Kidney (tissue), 22 donors: ENCODE results near the gene STOX2. TPM values are rescaled to one million over a fixed set of nuclear protein-coding genes. Genes with fewer than 3 reads are reported as not detected.

Experiments used
- DNase-seq, 5 donors: peaks; one replicate each; pipeline ENCODE4 v3.0.0-alpha.2; 2013 to 2020
- FAIRE-seq: peaks from 2 replicates; lab custom pipeline; 2012; peaks lifted over from hg19 to GRCh38; lab: Jason Lieb, UNC
- H3K27ac ChIP-seq, 2 donors: one replicate each; pipeline ENCODE4 v1.7.0; 2013; ENCODE audit warnings: low read depth in 2 of 2, low read length in 2 of 2, inconsistent platforms in 1 of 2
- H3K27me3 ChIP-seq: one replicate; pipeline ENCODE4 v1.7.1; 2013; ENCODE audit warnings: low read length, inconsistent platforms; ENCODE audit not compliant: control insufficient read depth, insufficient read depth
- H3K36me3 ChIP-seq, 3 donors: one replicate each; pipeline versions ENCODE4 v1.7.0 to v1.7.1; 2013; ENCODE audit warnings: low read length in 3 of 3, control low read depth in 1 of 3, inconsistent platforms in 1 of 3; ENCODE audit not compliant: insufficient read depth in 3 of 3, control insufficient read depth in 2 of 3
- H3K4me1 ChIP-seq, 3 donors: one replicate each; pipeline versions ENCODE4 v1.7.0 to v1.7.1; 2013; ENCODE audit warnings: low read length in 3 of 3, inconsistent platforms in 1 of 3, low read depth in 1 of 3; ENCODE audit not compliant: control insufficient read depth in 2 of 3, insufficient read depth in 2 of 3
- H3K4me3 ChIP-seq, 3 donors: one replicate each; pipeline versions ENCODE4 v1.7.0 to v1.8.1; 2013; ENCODE audit warnings: low read length in 3 of 3, control low read depth in 1 of 3, inconsistent platforms in 1 of 3
- H3K9ac ChIP-seq, 3 donors: one replicate each; pipeline versions ENCODE4 v1.7.0 to v1.7.1; 2013; ENCODE audit warnings: low read length in 3 of 3, control low read depth in 1 of 3, inconsistent platforms in 1 of 3
- H3K9me3 ChIP-seq, 3 donors: one replicate each; pipeline versions ENCODE4 v1.7.0 to v1.7.1; 2013; ENCODE audit warnings: low read length in 3 of 3, control low read depth in 1 of 3, inconsistent platforms in 1 of 3; ENCODE audit not compliant: control insufficient read depth in 2 of 3, insufficient read depth in 1 of 3
- CTCF ChIP-seq: IDR thresholded peaks from 3 replicates; pipeline ENCODE4 v1.5.1; 2012; ENCODE audit warnings: mild to moderate bottlenecking, moderate library complexity, borderline replicate concordance; ENCODE audit not compliant: insufficient read depth; ENCODE audit errors: extremely low read depth
- intact Hi-C: fragments of 100-400 bp; cut with DNase I; formaldehyde crosslinking; loops from one replicate; pipeline ENCODE4 v1.11.1; 2022
- long read RNA-seq, 10 donors: library from polyadenylated mRNA in 1 of 10; unstranded in 1 of 10; transcript quantifications; one replicate each; pipeline ENCODE4 v2.0.0 and lab custom pipeline, GENCODE V29; 2021 to 2026
- polyA plus RNA-seq: library from polyadenylated mRNA; stranded (reverse); fragments of 350-450 nt; fragmentation: Illumina TruSeq; extraction: RNeasy Lipid Tissue Mini Kit (QIAGEN cat#74804); gene quantifications from one replicate; pipeline ENCODE4 v1.2.3, GENCODE V29; 2014; ENCODE audit warnings: low read depth, low replicate concordance; ENCODE audit not compliant: insufficient read depth
- total RNA-seq: library from RNA; stranded (reverse); fragmentation: NEBNext Ultra II Directional; extraction: Animal tissue kit (Norgen Biotek cat#: 25700); gene quantifications from one replicate; pipeline ENCODE4 v1.2.1, GENCODE V29; 2021
- donor health status: control.
- donor health status: control.
- donor health status: control.
- donor health status: control.
- donor health status: control.
- donor health status: DM: yes; HTN: yes; CAD: no.
- donor health status: Normal renal cell carcinoma (clear cell type).

Gene STOX2
- total RNA-seq = 31.8 TPM
- polyA plus RNA-seq = 0.69 TPM
- long read RNA-seq, donor 1, partial matches to known transcripts = 0 of 1 reads
- long read RNA-seq, donor 1, other reads (novel, unspliced or antisense) = 0 of 1 reads
- long read RNA-seq, donor 2 = 0 reads
- long read RNA-seq, donor 3, partial matches to known transcripts = 0 of 1 reads
- long read RNA-seq, donor 3, other reads (novel, unspliced or antisense) = 0 of 1 reads
- long read RNA-seq, donor 4 = 0 reads
- long read RNA-seq, donor 5 = 0 reads
- long read RNA-seq, donor 6 = 0 reads
- long read RNA-seq, donor 7, transcript STOX2-202 (3 exons, 1,055 nt) = major isoform, 5 of 34 reads
- long read RNA-seq, donor 7, partial matches to known transcripts = 11 of 34 reads
- long read RNA-seq, donor 7, other reads (novel, unspliced or antisense) = 18 of 34 reads
- long read RNA-seq, donor 8 = 0 reads
- long read RNA-seq, donor 9 = 0 reads
- long read RNA-seq, donor 10 = 0 reads

GRCh38 chr4:183905081-183905592, at the start of gene STOX2:
STOX2 (plus strand) TSS chr4:183905307; CDS start chr4:183906791, 1,484 bp downstream.
- no peaks in the 10 kb centered on the region for H3K36me3 ChIP-seq
- FAIRE-seq (no peak), DNase-seq (peak; percentile 81 to 92 (median 89))
- peak within 1 kb of the TSS in 1 of 2 donors; percentile 4 for H3K27ac ChIP-seq
- H3K4me1 ChIP-seq = peaks cover 0 to 2% (median 2%) of the 10 kb centered on the region in 3 donors
- intact Hi-C loops = no loop called here
- peaks cover 0 to 2% (median 0%) of the 10 kb centered on the region in 3 donors for H3K9me3 ChIP-seq
- H3K4me3 ChIP-seq = peak within 1 kb of the TSS; percentile 59 to 72 (median 65)
- H3K9ac ChIP-seq = peak within 1 kb of the TSS in 2 of 3 donors; percentile 17 to 63
- H3K27me3 ChIP-seq = no peaks in the 10 kb centered on the region
- no peak for TF ChIP-seq CTCF

- Histone ChIP-seq H3K4me1 (no peaks in the 10 kb centered on the region), H3K4me3 (no peak overlapping the region), H3K9me3 (no peaks in the 10 kb centered on the region), H3K27ac (no peak overlapping the region), H3K36me3 (no peaks in the 10 kb centered on the region), H3K9ac (no peak overlapping the region), H3K27me3 (no peaks in the 10 kb centered on the region)
- DNase-seq (no peak), FAIRE-seq (no peak)
- no peak for TF ChIP-seq CTCF
- intact Hi-C loops = no loop called here
These were observed 49.5 kb upstream of the STOX2 start for GRCh38 chr4:183855323-183856190.

- no peak for TF ChIP-seq CTCF
- Histone ChIP-seq H3K4me3 (no peak overlapping the region), H3K27me3 (no peaks in the 10 kb centered on the region), H3K36me3 (no peaks in the 10 kb centered on the region), H3K4me1 (no peaks in the 10 kb centered on the region), H3K9ac (no peak overlapping the region), H3K9me3 (no peaks in the 10 kb centered on the region), H3K27ac (no peak overlapping the region)
- FAIRE-seq (no peak), DNase-seq (no peak)
- intact Hi-C loops = no loop called here
These were observed 48.1 kb upstream of the STOX2 start for GRCh38 chr4:183857040-183857439.
